A673 (cell line): ENCODE results near the gene LRP6. TPM values are rescaled to one million over a fixed set of nuclear protein-coding genes. Genes with fewer than 3 reads are reported as not detected.

Experiments used
- BruUV-seq: library from RNA; stranded (reverse); fragments of 400-500 nt; replicated peaks from 2 replicates; lab custom pipeline; 2021; lab: Mats Ljungman, UMichigan
- CTCF ChIA-PET: fragments of 300-600 bp; sonication (Branson Sonifier 250); formaldehyde crosslinking; loops from one replicate; lab custom pipeline; 2022; ENCODE audit warnings: antibody characterized with exemption; lab: Charles Lee
- POLR2A ChIA-PET: fragments of 300-600 bp; sonication (Branson Sonifier 250); formaldehyde crosslinking; loops from one replicate; lab custom pipeline; 2022; ENCODE audit warnings: antibody characterized with exemption; ENCODE audit not compliant: low non-redundant PET; lab: Charles Lee
- DNase-seq: peaks from one replicate; pipeline ENCODE4 v3.0.0-alpha.2; 2015; ENCODE audit warnings: low spot score
- H3K27ac ChIP-seq: fragments of 200-600 bp; sonication (generic); 2 replicates; pipeline ENCODE4 v1.5.1; 2016; ENCODE audit warnings: mixed run types, low read depth, mild to moderate bottlenecking, mixed read lengths, antibody characterized with exemption, low read length; ENCODE audit not compliant: poor library complexity, severe bottlenecking
- H3K27me3 ChIP-seq: fragments of 200-600 bp; sonication (generic); replicated peaks from 2 replicates; pipeline ENCODE4 v1.6.1; 2017; ENCODE audit warnings: mixed run types, low read depth, mild to moderate bottlenecking, mixed read lengths, antibody characterized with exemption, low read length; ENCODE audit not compliant: insufficient read depth, poor library complexity
- H3K36me3 ChIP-seq: fragments of 200-600 bp; sonication (generic); 2 replicates; pipeline ENCODE4 v1.6.1; 2016; ENCODE audit warnings: mixed run types, mild to moderate bottlenecking, mixed read lengths, antibody characterized with exemption, low read length; ENCODE audit not compliant: insufficient read depth, poor library complexity, severe bottlenecking
- H3K4me1 ChIP-seq: fragments of 200-600 bp; sonication (generic); 2 replicates; pipeline ENCODE4 v1.6.1; 2017; ENCODE audit warnings: mixed run types, mild to moderate bottlenecking, mixed read lengths, antibody characterized with exemption, low read length; ENCODE audit not compliant: insufficient read depth, poor library complexity, severe bottlenecking
- H3K4me3 ChIP-seq: fragments of 200-600 bp; sonication (generic); 2 replicates; pipeline ENCODE4 v1.5.1; 2016; ENCODE audit warnings: low read depth, mixed run types, mild to moderate bottlenecking, mixed read lengths, low read length; ENCODE audit not compliant: poor library complexity, severe bottlenecking
- H3K9me3 ChIP-seq: fragments of 200-600 bp; sonication (generic); 2 replicates; pipeline ENCODE4 v1.6.1; 2016; ENCODE audit warnings: mixed run types, low read depth, mild to moderate bottlenecking, mixed read lengths, antibody characterized with exemption, low read length; ENCODE audit not compliant: poor library complexity, severe bottlenecking
- EZH2 ChIP-seq: fragments of 200-600 bp; sonication (generic); IDR thresholded peaks from 2 replicates; pipeline ENCODE4 v1.6.1; 2017; ENCODE audit warnings: borderline replicate concordance, low read depth, mild to moderate bottlenecking, mixed read lengths, antibody characterized with exemption, low read length; ENCODE audit not compliant: poor library complexity, severe bottlenecking
- intact Hi-C: fragments of 100-400 bp; cut with micrococcal nuclease; formaldehyde crosslinking; loops from one replicate; pipeline ENCODE4 v1.10.0; 2022; ENCODE audit not compliant: unreplicated experiment
- total RNA-seq: library from RNA; stranded (reverse); gene quantifications from 2 replicates; pipeline ENCODE4 v1.2.3, GENCODE V29; 2021
- TF ChIP-seq, protein P1 (sequence below): fragments of 300-800, 200-600 bp; sonication (generic); conservative IDR thresholded peaks from 2 replicates; pipeline ENCODE4 v1.5.1; 2017; ENCODE audit warnings: low read depth, mild to moderate bottlenecking, antibody characterized with exemption, low read length, moderate library complexity, mixed read lengths

Gene LRP6
- total RNA-seq, 1 experiment from 2014 or later, result 97.4 TPM

DNA sequence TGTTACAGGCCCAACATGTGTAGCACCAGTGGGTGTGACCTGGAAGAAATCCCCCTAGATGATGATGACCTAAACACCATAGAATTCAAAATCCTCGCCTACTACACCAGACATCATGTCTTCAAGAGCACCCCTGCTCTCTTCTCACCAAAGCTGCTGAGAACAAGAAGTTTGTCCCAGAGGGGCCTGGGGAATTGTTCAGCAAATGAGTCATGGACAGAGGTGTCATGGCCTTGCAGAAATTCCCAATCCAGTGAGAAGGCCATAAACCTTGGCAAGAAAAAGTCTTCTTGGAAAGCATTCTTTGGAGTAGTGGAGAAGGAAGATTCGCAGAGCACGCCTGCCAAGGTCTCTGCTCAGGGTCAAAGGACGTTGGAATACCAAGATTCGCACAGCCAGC lies 187.6 kb downstream of the LRP6 start:
- no peak overlapping the region for H3K27ac ChIP-seq
- no peak for DNase-seq
- no peak overlapping the region for H3K4me3 ChIP-seq
- H3K36me3 ChIP-seq, result no peaks in the 10 kb centered on the region
- BruUV-seq, result no TSS peak
- intact Hi-C loops, result no loop called here
- POLR2A ChIA-PET, result no interaction called here
- H3K27me3 ChIP-seq, result no peaks in the 10 kb centered on the region
- H3K4me1 ChIP-seq, result peaks cover 8% of the 10 kb centered on the region
- TF ChIP-seq, protein P1, sequence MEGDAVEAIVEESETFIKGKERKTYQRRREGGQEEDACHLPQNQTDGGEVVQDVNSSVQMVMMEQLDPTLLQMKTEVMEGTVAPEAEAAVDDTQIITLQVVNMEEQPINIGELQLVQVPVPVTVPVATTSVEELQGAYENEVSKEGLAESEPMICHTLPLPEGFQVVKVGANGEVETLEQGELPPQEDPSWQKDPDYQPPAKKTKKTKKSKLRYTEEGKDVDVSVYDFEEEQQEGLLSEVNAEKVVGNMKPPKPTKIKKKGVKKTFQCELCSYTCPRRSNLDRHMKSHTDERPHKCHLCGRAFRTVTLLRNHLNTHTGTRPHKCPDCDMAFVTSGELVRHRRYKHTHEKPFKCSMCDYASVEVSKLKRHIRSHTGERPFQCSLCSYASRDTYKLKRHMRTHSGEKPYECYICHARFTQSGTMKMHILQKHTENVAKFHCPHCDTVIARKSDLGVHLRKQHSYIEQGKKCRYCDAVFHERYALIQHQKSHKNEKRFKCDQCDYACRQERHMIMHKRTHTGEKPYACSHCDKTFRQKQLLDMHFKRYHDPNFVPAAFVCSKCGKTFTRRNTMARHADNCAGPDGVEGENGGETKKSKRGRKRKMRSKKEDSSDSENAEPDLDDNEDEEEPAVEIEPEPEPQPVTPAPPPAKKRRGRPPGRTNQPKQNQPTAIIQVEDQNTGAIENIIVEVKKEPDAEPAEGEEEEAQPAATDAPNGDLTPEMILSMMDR, result no peak
- TF ChIP-seq EZH2, result no peak
- CTCF ChIA-PET, result no interaction called here
- no peaks in the 10 kb centered on the region for H3K9me3 ChIP-seq

DNA sequence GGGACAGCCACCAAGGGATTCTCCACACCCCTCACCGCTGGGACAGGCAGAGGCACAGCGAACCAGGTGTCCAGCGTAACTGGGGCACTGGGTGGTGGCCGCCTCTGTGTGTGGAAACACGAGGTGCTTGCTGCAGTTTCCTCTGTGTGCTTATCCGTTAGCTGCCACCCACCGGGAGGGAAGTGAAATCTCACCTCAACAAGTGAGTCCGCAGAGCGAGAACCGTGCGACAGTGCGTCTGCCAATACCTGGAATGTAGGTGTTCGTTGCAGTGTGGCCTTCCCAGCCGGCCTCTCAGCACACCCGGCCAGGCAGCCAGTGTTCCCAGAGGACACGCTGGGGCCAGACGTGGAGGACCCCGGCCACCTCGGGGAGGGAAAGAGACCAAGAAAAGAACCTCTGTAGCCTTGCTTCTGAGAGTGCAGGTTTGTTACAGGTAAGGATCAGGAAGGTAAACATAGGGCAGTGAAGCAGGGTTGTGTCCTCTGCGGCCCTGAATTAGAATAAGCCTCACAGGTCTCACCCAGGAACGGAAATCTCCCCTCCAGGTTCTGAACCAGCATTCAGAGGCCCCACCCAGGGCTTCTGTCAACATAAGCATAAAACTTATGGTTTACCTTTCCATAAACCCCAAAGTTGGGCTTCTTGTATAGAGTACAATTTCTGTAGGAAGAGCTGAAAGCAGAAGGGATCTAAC lies 194.6 kb downstream of the LRP6 start:
- Histone ChIP-seq H3K9me3 (no peaks in the 10 kb centered on the region), H3K4me1 (no peaks in the 10 kb centered on the region), H3K27me3 (no peaks in the 10 kb centered on the region), H3K4me3 (no peak overlapping the region), H3K36me3 (no peaks in the 10 kb centered on the region), H3K27ac (no peak overlapping the region)
- CTCF ChIA-PET, result interaction anchor here (0.7 kb wide), 1 partner anchor 10 kb away, joined by 3 read pairs; no protein-coding TSS in a partner anchor
- intact Hi-C loops, result no loop called here
- DNase-seq, result no peak
- no TSS peak for BruUV-seq
- POLR2A ChIA-PET, result interaction anchor here (0.7 kb wide), 1 partner anchor 586 kb away, joined by 7 read pairs; no protein-coding TSS in a partner anchor
- no peak for TF ChIP-seq EZH2
- TF ChIP-seq, protein P1, result no peak

DNA sequence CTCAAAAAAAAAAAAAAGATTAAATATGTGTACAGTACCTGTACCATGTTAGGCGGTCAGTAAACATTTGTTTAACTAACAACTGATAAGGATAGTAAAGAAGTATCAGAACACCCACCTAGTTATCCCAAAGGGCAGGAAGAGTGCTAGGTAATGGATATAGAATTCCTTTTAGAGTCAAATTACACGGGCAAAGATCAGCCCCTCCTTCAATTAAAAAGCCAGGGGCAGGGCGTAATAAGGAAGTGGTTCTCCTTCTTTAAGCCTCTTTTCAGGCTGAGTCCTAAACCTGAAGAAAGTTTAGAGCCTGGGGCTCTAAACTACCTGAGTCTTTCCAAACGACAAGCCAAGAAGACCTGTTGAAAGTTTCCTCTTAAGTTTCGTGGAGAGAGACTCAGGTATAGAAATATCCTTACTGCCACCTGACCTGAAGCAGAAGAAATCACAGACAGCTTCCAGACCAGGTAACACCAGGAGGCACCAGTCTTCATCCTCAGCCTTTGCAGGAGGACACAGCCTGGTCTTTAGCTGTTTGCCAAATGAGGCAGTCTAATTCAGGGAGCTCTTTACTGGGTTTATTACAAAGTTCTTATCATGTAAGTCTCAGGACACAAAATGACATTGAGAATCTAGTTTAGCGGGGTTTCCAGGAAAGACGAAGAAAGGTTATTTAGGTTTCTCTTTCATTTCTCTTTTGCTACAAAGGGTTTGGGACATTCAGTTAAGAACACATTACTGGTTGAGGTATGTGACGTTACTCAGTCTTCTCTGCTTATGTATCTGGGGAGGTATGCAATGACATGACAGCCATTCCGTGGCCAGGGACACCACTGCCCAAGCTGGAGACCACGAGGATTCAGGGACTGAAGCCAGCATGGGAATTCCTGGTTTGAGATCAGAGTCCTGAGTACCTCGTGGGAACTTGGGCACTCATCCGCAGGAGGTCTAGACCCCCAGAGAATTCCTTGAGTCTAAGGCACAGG lies 195.9 kb downstream of the LRP6 start, which contains the start of gene BCL2L14:
Gene BCL2L14 (plus strand): TSS at position 266 of the 983 bp plus-strand sequence. CDS start 8,367 bp downstream, outside the sequence.
- Histone ChIP-seq H3K4me3 (no peak within 1 kb of the TSS), H3K27me3 (no peaks in the 10 kb centered on the region), H3K9me3 (no peaks in the 10 kb centered on the region), H3K4me1 (no peaks in the 10 kb centered on the region), H3K27ac (no peak within 1 kb of the TSS), H3K36me3 (no peaks in the 10 kb centered on the region)
- no peak for DNase-seq
- ChIA-PET POLR2A (no interaction called here), CTCF (interaction anchor here (0.6 kb wide), 1 partner anchor 9 kb away, joined by 4 read pairs; no protein-coding TSS in a partner anchor)
- no peak for TF ChIP-seq EZH2
- TF ChIP-seq, protein P1, result no peak
- intact Hi-C loops, result no loop called here
- BruUV-seq, result no TSS peak
